GM12878 (cell line): ENCODE data around the gene PRKCD. TPM values are rescaled to one million over a fixed set of nuclear protein-coding genes. Genes with fewer than 3 reads are reported as not detected.

Source experiments
- BCL11A ChIP-seq: IDR thresholded peaks from 2 replicates; pipeline ENCODE4 v1.6.1; 2011; ENCODE audit warnings: low read depth, low read length
- EZH2 ChIP-seq: IDR thresholded peaks from 2 replicates; pipeline ENCODE4 v1.6.1; 2012; ENCODE audit warnings: low read depth, mild to moderate bottlenecking, control low read depth, inconsistent platforms, low read length, borderline replicate concordance; ENCODE audit not compliant: control insufficient read depth
- GATAD2B ChIP-seq: fragments of 450-650 bp; conservative IDR thresholded peaks from 2 replicates; pipeline ENCODE4 v1.6.1; 2017; ENCODE audit warnings: low read depth, mild to moderate bottlenecking, moderate library complexity
- KLF5 ChIP-seq: fragments of 450-650 bp; IDR thresholded peaks from 2 replicates; pipeline ENCODE4 v1.6.1; 2014; ENCODE audit warnings: mild to moderate bottlenecking; ENCODE audit not compliant: partially characterized antibody
- MTA2 ChIP-seq: fragments of 450-650 bp; IDR thresholded peaks from 2 replicates; pipeline ENCODE4 v1.6.1; 2016; ENCODE audit warnings: low read depth, mild to moderate bottlenecking, moderate library complexity
- NFIC ChIP-seq: IDR thresholded peaks from 2 replicates; pipeline ENCODE4 v1.6.1; 2012; ENCODE audit warnings: low read depth, mild to moderate bottlenecking, inconsistent platforms, low read length, moderate library complexity
- PAX8 ChIP-seq: fragments of 450-650 bp; IDR thresholded peaks from 2 replicates; pipeline ENCODE4 v1.6.1; 2017; ENCODE audit warnings: mild to moderate bottlenecking, moderate library complexity
- PML ChIP-seq: IDR thresholded peaks from 2 replicates; pipeline ENCODE4 v1.6.1; 2012; ENCODE audit warnings: low read length, inconsistent platforms
- RB1 ChIP-seq: fragments of 450-650 bp; formaldehyde crosslinking; IDR thresholded peaks from 2 replicates; pipeline ENCODE4 v1.6.1; 2017; ENCODE audit warnings: mild to moderate bottlenecking, borderline replicate concordance
- SIN3A ChIP-seq: IDR thresholded peaks from 2 replicates; pipeline ENCODE4 v1.6.1; 2012; ENCODE audit warnings: low read depth, low read length, improper control_type of control experiment
- SREBF2 ChIP-seq: IDR thresholded peaks from 2 replicates; pipeline ENCODE4 v1.6.1; 2012; ENCODE audit warnings: mild to moderate bottlenecking, low read length
- TCF3 ChIP-seq: IDR thresholded peaks from 2 replicates; pipeline ENCODE4 v1.6.1; 2012; ENCODE audit warnings: low read depth, mild to moderate bottlenecking, low read length, borderline replicate concordance; ENCODE audit not compliant: insufficient read depth
- ZNF217 ChIP-seq: fragments of 450-650 bp; IDR thresholded peaks from 2 replicates; pipeline ENCODE4 v1.6.1; 2017; ENCODE audit warnings: antibody characterized with exemption, mild to moderate bottlenecking
- ZNF384 ChIP-seq: IDR thresholded peaks from 2 replicates; pipeline ENCODE4 v1.6.1; 2012; ENCODE audit warnings: low read depth, mild to moderate bottlenecking, low read length, improper control_type of control experiment, borderline replicate concordance
- polyA plus RNA-seq, 11 experiments: library from polyadenylated mRNA; depleted of rRNA in 4 of 11; unstranded in 6 of 11; stranded (reverse) in 5 of 11; fragments of >200 nt; fragmentation: Nextera tagmentation in 4 of 11; fragmentation: Illumina TruSeq in 1 of 11; extraction: Ambion mirVana in 4 of 11; extraction: Trizol in 1 of 11; gene quantifications; 1 replicate in 1 of 11; 2 replicates in 10 of 11; pipeline versions ENCODE4 v1.2.1 to v1.2.3, GENCODE V29; 2011 to 2016; ENCODE audit warnings: inconsistent platforms in 2 of 11, missing spikeins in 2 of 11, low read depth in 1 of 11
- total RNA-seq, 4 experiments: library from RNA; depleted of rRNA in 3 of 4; stranded (reverse); fragments of >200 nt in 3 of 4; fragmentation: Illumina TruSeq in 1 of 4; extraction: Trizol in 1 of 4; gene quantifications; 2 replicates each; pipeline versions ENCODE4 v1.2.1 to v1.2.3, GENCODE V29; 2013 to 2021
- TF ChIP-seq, protein P1 (sequence below): IDR thresholded peaks from 2 replicates; pipeline ENCODE4 v1.6.1; 2012; ENCODE audit warnings: mild to moderate bottlenecking, low read depth, low read length
- TF ChIP-seq, protein P2 (sequence below): IDR thresholded peaks from 2 replicates; pipeline ENCODE4 v1.6.1; 2011; ENCODE audit warnings: borderline replicate concordance, low read depth, mild to moderate bottlenecking, moderate library complexity, mixed read lengths, low read length; ENCODE audit not compliant: insufficient read depth; ENCODE audit errors: extremely low read length
- TF ChIP-seq, protein P3 (sequence below): IDR thresholded peaks from 2 replicates; pipeline ENCODE4 v1.6.1; 2011; ENCODE audit warnings: low read depth, mild to moderate bottlenecking, low read length, moderate library complexity, borderline replicate concordance; ENCODE audit errors: extremely low read depth
- TF ChIP-seq, protein P4 (sequence below): IDR thresholded peaks from 2 replicates; pipeline ENCODE4 v1.6.1; 2012; ENCODE audit warnings: low read depth, low read length, improper control_type of control experiment
- TF ChIP-seq, protein P5 (sequence below): fragments of 450-650 bp; formaldehyde crosslinking; IDR thresholded peaks from 2 replicates; pipeline ENCODE4 v1.4.0; 2022; ENCODE audit warnings: mild to moderate bottlenecking, moderate library complexity

Gene PRKCD
- total and polyA plus RNA-seq, 10 of the 15 experiments (the other 5 are each of a cell fraction or from before 2014, with no cell fraction given), result 10.0 to 114 (median 42.4) TPM

DNA sequence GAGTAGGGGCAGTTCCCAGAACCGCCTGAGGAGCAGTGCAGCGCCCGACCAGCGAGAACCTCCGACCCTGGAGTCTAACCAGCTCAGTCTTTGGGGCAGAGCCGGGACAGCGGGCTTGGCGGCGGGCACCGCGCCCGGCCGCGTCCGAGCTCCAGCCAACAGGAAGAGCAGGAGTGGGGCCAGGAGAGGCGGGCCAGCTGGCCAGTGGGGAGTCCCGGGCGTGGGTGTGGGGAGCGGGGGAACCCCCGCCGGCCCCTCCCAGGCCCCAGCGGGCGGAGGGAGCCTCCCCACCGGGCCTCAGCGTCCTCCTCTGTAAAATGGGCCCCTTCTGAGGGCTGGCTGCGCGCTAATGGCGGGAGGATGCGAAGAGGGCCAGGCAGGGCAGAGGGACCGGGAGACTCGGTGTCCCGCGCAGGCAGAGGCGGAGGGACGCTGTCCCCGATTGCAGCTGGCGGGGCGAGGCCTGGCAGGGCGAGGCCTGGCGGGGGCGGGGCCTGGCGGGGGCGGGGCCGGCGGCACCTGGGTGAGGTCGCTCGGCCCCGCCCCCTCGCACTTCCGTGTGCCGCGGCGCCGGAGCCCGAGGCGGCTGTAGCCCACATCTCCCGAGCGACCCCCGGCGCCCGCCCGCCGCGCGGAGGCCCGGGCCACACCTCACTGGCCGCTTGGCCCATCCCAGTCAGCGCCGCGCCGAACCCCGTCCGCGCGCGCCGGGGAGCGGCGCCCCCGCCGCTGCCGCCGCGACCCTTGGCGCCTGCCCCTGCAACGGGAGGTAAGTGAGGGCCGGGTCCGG lies at the start of gene PRKCD (continued):
- TF ChIP-seq, protein P1, sequence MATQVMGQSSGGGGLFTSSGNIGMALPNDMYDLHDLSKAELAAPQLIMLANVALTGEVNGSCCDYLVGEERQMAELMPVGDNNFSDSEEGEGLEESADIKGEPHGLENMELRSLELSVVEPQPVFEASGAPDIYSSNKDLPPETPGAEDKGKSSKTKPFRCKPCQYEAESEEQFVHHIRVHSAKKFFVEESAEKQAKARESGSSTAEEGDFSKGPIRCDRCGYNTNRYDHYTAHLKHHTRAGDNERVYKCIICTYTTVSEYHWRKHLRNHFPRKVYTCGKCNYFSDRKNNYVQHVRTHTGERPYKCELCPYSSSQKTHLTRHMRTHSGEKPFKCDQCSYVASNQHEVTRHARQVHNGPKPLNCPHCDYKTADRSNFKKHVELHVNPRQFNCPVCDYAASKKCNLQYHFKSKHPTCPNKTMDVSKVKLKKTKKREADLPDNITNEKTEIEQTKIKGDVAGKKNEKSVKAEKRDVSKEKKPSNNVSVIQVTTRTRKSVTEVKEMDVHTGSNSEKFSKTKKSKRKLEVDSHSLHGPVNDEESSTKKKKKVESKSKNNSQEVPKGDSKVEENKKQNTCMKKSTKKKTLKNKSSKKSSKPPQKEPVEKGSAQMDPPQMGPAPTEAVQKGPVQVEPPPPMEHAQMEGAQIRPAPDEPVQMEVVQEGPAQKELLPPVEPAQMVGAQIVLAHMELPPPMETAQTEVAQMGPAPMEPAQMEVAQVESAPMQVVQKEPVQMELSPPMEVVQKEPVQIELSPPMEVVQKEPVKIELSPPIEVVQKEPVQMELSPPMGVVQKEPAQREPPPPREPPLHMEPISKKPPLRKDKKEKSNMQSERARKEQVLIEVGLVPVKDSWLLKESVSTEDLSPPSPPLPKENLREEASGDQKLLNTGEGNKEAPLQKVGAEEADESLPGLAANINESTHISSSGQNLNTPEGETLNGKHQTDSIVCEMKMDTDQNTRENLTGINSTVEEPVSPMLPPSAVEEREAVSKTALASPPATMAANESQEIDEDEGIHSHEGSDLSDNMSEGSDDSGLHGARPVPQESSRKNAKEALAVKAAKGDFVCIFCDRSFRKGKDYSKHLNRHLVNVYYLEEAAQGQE, result no peak; the same call in 1 of the 2 replicates
- TF ChIP-seq KLF5 (no peak), GATAD2B (peak; percentile 94), ZNF217 (peak; percentile 64; the same call in 1 of the 2 replicates), PML (no peak), MTA2 (no peak), EZH2 (no peak), TCF3 (peak; percentile 71), ZNF384 (no peak), SIN3A (no peak), RB1 (peak; percentile 39; the same call in 1 of the 2 replicates), PAX8 (no peak), SREBF2 (no peak), BCL11A (no peak), NFIC (no peak)
- TF ChIP-seq, protein P2, sequence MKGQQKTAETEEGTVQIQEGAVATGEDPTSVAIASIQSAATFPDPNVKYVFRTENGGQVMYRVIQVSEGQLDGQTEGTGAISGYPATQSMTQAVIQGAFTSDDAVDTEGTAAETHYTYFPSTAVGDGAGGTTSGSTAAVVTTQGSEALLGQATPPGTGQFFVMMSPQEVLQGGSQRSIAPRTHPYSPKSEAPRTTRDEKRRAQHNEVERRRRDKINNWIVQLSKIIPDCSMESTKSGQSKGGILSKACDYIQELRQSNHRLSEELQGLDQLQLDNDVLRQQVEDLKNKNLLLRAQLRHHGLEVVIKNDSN, result no peak
- TF ChIP-seq, protein P3, sequence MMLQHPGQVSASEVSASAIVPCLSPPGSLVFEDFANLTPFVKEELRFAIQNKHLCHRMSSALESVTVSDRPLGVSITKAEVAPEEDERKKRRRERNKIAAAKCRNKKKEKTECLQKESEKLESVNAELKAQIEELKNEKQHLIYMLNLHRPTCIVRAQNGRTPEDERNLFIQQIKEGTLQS, result no peak
- TF ChIP-seq, protein P4, sequence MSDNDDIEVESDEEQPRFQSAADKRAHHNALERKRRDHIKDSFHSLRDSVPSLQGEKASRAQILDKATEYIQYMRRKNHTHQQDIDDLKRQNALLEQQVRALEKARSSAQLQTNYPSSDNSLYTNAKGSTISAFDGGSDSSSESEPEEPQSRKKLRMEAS, result no peak
- TF ChIP-seq, protein P5, sequence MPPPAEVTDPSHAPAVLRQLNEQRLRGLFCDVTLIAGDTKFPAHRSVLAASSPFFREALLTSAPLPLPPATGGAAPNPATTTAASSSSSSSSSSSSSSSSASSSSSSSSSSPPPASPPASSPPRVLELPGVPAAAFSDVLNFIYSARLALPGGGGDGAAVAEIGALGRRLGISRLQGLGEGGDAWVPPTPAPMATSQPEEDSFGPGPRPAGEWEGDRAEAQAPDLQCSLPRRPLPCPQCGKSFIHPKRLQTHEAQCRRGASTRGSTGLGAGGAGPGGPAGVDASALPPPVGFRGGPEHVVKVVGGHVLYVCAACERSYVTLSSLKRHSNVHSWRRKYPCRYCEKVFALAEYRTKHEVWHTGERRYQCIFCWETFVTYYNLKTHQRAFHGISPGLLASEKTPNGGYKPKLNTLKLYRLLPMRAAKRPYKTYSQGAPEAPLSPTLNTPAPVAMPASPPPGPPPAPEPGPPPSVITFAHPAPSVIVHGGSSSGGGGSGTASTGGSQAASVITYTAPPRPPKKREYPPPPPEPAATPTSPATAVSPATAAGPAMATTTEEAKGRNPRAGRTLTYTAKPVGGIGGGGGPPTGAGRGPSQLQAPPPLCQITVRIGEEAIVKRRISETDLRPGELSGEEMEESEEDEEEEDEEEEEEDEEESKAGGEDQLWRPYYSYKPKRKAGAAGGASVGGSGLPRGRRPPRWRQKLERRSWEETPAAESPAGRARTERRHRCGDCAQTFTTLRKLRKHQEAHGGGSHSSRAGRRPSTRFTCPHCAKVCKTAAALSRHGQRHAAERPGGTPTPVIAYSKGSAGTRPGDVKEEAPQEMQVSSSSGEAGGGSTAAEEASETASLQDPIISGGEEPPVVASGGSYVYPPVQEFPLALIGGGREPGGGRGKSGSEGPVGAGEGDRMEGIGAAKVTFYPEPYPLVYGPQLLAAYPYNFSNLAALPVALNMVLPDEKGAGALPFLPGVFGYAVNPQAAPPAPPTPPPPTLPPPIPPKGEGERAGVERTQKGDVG (CRISPR knock-in tag), result no peak
